Fibroblast of gingiva (primary cell): ENCODE results near the gene TOR3A.
A peak's percentile ranks its signal among the peaks of the same experiment; 100 is the strongest.
"Not testable (repeated sequence)": the region's sequence is repeated elsewhere in the genome, so short reads cannot be mapped to it uniquely, and the experiment has no call there.

Source experiments
- DNase-seq: peaks from one replicate; pipeline ENCODE4 v3.0.0-alpha.2; 2011; ENCODE audit warnings: low read depth

TOR3A gene

GRCh38 chr1:179107706-179108629, 26.1 kb downstream of the TOR3A start:
- no peak for DNase-seq

GRCh38 chr1:179108644-179109043, 26.8 kb downstream of the TOR3A start:
- DNase-seq = no peak

GRCh38 chr1:179115181-179115580, 33.3 kb downstream of the TOR3A start:
- DNase-seq = no peak

- DNase-seq = no peak
Measured at GRCh38 chr1:179119513-179119912, 37.6 kb downstream of the TOR3A start.

GRCh38 chr1:179120736-179121135, 38.9 kb downstream of the TOR3A start:
- DNase-seq = no peak

GRCh38 chr1:179121159-179121938, 39.5 kb downstream of the TOR3A start:
- peak; percentile 58 for DNase-seq

- DNase-seq = no peak
Measured at GRCh38 chr1:179124873-179125272, 43.0 kb downstream of the TOR3A start.

- DNase-seq = no peak
Measured at GRCh38 chr1:179126338-179127060, 44.6 kb downstream of the TOR3A start.

- DNase-seq = peak; percentile 42
Measured at GRCh38 chr1:179127163-179127895, 45.5 kb downstream of the TOR3A start.

GRCh38 chr1:179128520-179128919, 46.6 kb downstream of the TOR3A start:
- peak; percentile 35 for DNase-seq

- DNase-seq = no peak
Measured at GRCh38 chr1:179129702-179130473, 48.0 kb downstream of the TOR3A start.

GRCh38 chr1:179135168-179135567, 53.3 kb downstream of the TOR3A start:
- not testable (repeated sequence) for DNase-seq

GRCh38 chr1:179135707-179136106, 53.8 kb downstream of the TOR3A start:
- DNase-seq = not testable (repeated sequence)

- peak; percentile 60 for DNase-seq
Measured at GRCh38 chr1:179137617-179138255, 55.9 kb downstream of the TOR3A start.

GRCh38 chr1:179138755-179139154, 56.9 kb downstream of the TOR3A start:
- DNase-seq = not testable (repeated sequence)

GRCh38 chr1:179141592-179142251, 59.9 kb downstream of the TOR3A start:
- peak; percentile 73 for DNase-seq

- peak; percentile 95 for DNase-seq
Measured at GRCh38 chr1:179142889-179143299, 61.0 kb downstream of the TOR3A start.

- DNase-seq = peak; percentile 90
Measured at GRCh38 chr1:179143322-179143721, 61.5 kb downstream of the TOR3A start.

- no peak for DNase-seq
Measured at GRCh38 chr1:179144626-179145025, 62.8 kb downstream of the TOR3A start.

- no peak for DNase-seq
Measured at GRCh38 chr1:179145521-179145920, 63.7 kb downstream of the TOR3A start.
